T follicular helper cell (primary cell): ENCODE results near the gene EIF3F.

Source experiments
- DNase-seq: peaks from one replicate; pipeline ENCODE4 v3.0.0-alpha.2; 2020; ENCODE audit warnings: low read depth

The EIF3F gene

GRCh38 chr11:8039530-8040260, 52.6 kb downstream of the EIF3F start:
- no peak for DNase-seq

GRCh38 chr11:8040261-8040920, 53.3 kb downstream of the EIF3F start:
- DNase-seq = no peak

DNA sequence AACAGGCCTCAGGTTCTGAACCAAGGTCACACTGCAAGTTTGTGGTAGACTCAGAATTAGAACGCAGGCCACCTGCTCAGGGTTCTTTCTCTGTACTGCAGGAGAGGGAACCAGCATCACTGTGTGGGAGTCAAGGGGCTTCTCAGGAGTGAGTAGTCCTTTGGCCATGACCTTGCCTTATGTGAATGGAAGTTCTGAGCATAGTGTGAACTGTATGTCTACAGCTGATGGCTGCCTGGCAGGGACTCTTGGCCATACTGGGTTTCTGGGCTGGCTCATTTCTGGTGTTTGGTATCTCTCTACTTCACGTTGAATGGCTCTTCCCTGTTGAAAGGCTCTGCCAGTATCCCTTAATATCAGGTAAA, 53.8 kb downstream of the EIF3F start:
- no peak for DNase-seq

DNA sequence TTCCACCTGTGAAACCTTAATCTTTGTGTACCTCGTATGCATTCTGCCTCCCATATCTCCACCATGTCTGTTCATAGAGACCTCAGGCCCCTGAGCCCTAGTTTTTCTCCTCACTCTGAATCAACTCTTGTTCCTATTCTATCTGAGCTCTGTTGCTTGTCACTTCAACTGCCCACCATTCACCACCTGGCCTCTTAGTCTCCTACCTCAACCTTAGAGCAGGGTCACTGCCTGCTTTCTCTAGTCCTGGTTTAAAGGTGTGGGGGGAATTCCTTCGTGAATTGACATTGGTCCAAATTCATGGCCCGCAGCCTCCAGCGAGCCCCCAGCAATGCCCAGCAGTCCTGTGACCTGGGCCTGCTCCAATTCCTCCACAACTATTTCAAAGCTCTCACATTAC, 54.4 kb downstream of the EIF3F start:
- no peak for DNase-seq

DNA sequence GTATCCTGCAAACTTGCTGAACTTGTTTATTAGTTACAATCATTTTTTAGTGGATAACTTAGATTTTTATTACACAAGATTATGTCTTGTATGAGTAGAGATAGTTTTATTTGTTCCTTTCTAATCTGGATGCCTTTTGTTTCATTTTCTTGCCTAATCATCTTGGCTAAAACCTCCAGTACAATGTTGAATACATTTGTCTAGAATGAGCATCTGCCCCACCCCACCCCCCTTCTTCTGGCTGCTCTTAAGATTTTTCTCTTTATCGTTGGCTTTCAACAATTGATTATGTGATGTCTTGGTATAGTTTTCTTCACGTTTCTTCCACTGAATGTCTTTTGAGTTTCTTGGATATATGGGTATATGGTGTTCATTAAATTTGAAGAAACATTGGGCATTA, 56.6 kb downstream of the EIF3F start:
- no peak for DNase-seq

GRCh38 chr11:8045839-8046238, 58.7 kb downstream of the EIF3F start:
- DNase-seq = no peak

DNA sequence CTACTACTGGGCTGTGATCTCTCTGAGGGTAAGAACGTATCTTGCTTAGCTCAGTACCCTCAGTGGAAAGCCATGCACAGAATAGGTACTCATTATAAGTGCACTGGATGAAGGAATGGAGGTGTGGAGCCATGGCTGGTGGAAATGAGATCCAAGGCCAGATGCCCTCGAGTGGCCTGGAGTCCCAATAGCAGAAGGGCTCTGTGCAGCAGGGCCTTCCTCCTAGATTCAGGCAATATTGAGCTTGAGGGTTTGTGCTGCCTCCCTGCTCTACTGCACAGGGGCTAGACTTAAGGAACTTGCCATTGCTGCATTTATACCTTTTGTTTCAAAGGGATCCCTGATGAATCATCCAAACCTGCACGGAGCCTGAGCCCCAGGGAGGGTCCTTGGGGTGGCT, 60.2 kb downstream of the EIF3F start:
- DNase-seq = no peak

- no peak for DNase-seq
Observed at GRCh38 chr11:8049084-8049483, 61.9 kb downstream of the EIF3F start.
